ENCODE measurements around the gene PRKN. TPM values are rescaled to one million over a fixed set of nuclear protein-coding genes. Genes with fewer than 3 reads are reported as not detected.
"Not testable (repeated sequence)": the region's sequence is repeated elsewhere in the genome, so short reads cannot be mapped to it uniquely, and the experiment has no call there.

Gene PRKN
- total RNA-seq, 1 donor from 2014 or later: 7.9 TPM

GRCh38 chr6:162538643-162539064, 188.9 kb downstream of the PRKN start:
- peak; percentile 84 for DNase-seq (ENCODE audit: low spot score)

- DNase-seq (ENCODE audit: low spot score): no peak
These were observed 194.6 kb downstream of the PRKN start for GRCh38 chr6:162533009-162533400.

- no peak for DNase-seq (ENCODE audit: low spot score)
These were observed 195.1 kb downstream of the PRKN start for GRCh38 chr6:162532283-162533008.

GRCh38 chr6:162531391-162531790, 196.2 kb downstream of the PRKN start:
- DNase-seq (ENCODE audit: low spot score): not testable (repeated sequence)

- no peak for DNase-seq (ENCODE audit: low spot score)
These were observed 199.0 kb downstream of the PRKN start for GRCh38 chr6:162528538-162528937.

GRCh38 chr6:162526960-162527359, 200.6 kb downstream of the PRKN start:
- no peak for DNase-seq (ENCODE audit: low spot score)

- DNase-seq (ENCODE audit: low spot score): no peak
These were observed 202.4 kb downstream of the PRKN start for GRCh38 chr6:162525181-162525580.

- no peak for DNase-seq (ENCODE audit: low spot score)
These were observed 214.8 kb downstream of the PRKN start for GRCh38 chr6:162512744-162513143.

GRCh38 chr6:162497389-162497788, 230.2 kb downstream of the PRKN start:
- peak; percentile 33 for DNase-seq (ENCODE audit: low spot score)

- DNase-seq (ENCODE audit: low spot score): no peak
These were observed 233.6 kb downstream of the PRKN start for GRCh38 chr6:162493917-162494316.

GRCh38 chr6:162491637-162492036, 235.9 kb downstream of the PRKN start:
- DNase-seq (ENCODE audit: low spot score): no peak

- no peak for DNase-seq (ENCODE audit: low spot score)
These were observed 238.2 kb downstream of the PRKN start for GRCh38 chr6:162489101-162489976.

GRCh38 chr6:162488444-162488843, 239.1 kb downstream of the PRKN start:
- DNase-seq (ENCODE audit: low spot score): no peak

- DNase-seq (ENCODE audit: low spot score): no peak
These were observed 242.1 kb downstream of the PRKN start for GRCh38 chr6:162485464-162485863.

- no peak for DNase-seq (ENCODE audit: low spot score)
These were observed 245.6 kb downstream of the PRKN start for GRCh38 chr6:162481938-162482337.

GRCh38 chr6:162481320-162481719, 246.2 kb downstream of the PRKN start:
- no peak for DNase-seq (ENCODE audit: low spot score)

GRCh38 chr6:162478192-162478671, 249.3 kb downstream of the PRKN start:
- DNase-seq (ENCODE audit: low spot score): peak; percentile 3

GRCh38 chr6:162474722-162475121, 252.8 kb downstream of the PRKN start:
- DNase-seq (ENCODE audit: low spot score): no peak

GRCh38 chr6:162471842-162472241, 255.7 kb downstream of the PRKN start:
- no peak for DNase-seq (ENCODE audit: low spot score)

GRCh38 chr6:162468326-162468725, 259.2 kb downstream of the PRKN start:
- peak; percentile 62 for DNase-seq (ENCODE audit: low spot score)

GRCh38 chr6:162467679-162468078, 259.9 kb downstream of the PRKN start:
- no peak for DNase-seq (ENCODE audit: low spot score)

- DNase-seq (ENCODE audit: low spot score): no peak
These were observed 264.0 kb downstream of the PRKN start for GRCh38 chr6:162463576-162463975.

- DNase-seq (ENCODE audit: low spot score): no peak
These were observed 267.6 kb downstream of the PRKN start for GRCh38 chr6:162459985-162460384.
